Stimulated activated CD8-positive, alpha-beta memory T cell treated with anti-CD3 and anti-CD28 coated beads, Interleukin-7, amount 100 ng/mL, for 48 hours (primary cell): ENCODE results near the gene PTPRN2.

ENCODE experiments used
- DNase-seq, 2 donors: peaks; one replicate each; pipeline ENCODE4 v3.0.0-alpha.2; 2020; ENCODE audit warnings: low read depth in 1 of 2; ENCODE audit errors: extremely low read depth in 1 of 2

PTPRN2 gene

DNA sequence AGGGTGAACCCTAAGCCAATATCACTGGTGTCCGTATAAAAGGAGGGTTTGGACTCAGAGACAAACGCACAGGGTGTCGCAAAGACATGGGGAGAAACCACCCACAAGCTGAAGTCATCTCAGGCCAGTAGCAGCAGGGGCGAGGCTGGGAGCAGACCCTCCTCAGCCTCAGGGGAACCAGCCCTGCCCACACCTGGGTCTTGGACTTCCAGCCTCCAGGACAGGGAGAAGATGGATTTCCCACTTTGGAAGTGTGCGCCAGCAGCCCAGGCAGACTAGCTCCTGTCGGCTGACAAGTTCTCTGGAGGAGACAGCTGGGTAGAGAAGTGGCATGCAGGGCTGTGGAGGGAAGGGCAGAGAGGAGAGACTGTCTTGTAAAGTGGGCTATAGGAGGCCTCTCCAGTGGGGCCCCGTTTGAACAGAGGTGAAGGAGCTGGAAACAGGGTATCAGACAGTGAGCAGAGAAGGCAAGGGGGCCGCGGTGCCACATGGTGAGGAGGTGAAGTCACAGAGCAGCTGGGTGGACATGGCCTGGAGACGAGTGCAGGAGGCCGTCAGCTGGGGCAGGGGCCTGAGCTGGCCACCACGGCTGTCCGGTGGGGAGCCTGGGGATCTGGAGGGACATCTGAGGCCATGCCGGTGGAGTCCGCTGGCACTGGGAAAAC is 475.6 kb downstream of the PTPRN2 start:
- no peak for DNase-seq

DNA sequence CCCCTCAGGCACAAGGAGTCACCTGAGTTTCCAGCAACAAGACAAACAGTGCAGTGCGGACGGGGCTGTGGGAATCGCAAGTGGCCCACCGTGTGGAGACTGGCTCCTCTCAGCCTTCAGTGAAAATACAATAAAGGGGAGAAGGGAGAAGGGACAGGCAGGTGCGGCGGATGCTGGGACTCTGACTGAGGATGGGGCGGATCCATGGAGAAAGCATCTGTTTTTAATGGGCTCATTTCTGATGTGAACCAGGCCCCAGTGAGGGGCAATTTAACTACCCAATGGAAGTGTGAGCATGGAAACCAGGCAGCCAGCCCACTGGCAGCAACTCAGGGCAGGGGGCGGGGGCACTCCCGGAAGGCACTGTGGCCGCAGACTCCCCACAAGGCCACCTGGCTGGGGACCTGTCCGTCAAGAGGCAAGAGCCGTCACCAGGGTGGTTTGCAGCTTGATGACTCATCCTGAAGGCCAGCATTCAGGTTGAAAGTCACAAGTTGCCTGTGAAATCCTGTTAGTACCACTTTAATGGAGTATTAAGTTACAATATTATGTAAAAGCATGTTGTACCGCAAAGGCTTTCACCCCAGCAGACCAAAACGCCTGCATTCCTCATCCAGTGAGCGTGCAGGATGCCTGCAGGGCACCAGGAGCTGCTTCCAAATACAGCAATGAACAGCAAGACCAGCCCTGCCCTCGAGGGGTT is 476.4 kb downstream of the PTPRN2 start:
- no peak for DNase-seq

DNA sequence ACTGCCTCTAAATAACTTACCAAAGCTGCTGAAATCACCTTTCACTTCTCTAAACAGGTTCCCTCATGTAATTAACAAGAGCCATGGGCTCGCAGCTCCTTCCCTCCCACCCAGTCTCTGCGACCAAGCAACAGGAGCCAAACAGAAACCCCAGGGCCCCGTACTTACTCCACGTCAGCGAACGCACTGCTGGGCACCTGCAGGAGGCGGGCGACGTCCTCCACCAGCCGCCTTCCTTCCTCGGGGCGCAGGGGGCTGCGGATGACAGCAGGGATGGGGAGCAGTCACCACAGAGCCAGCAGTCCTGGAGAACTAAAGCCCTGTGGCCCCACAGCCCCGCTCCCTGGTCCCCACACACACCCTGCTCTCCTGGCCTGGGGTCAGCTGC is 477.0 kb downstream of the PTPRN2 start:
- no peak for DNase-seq

DNA sequence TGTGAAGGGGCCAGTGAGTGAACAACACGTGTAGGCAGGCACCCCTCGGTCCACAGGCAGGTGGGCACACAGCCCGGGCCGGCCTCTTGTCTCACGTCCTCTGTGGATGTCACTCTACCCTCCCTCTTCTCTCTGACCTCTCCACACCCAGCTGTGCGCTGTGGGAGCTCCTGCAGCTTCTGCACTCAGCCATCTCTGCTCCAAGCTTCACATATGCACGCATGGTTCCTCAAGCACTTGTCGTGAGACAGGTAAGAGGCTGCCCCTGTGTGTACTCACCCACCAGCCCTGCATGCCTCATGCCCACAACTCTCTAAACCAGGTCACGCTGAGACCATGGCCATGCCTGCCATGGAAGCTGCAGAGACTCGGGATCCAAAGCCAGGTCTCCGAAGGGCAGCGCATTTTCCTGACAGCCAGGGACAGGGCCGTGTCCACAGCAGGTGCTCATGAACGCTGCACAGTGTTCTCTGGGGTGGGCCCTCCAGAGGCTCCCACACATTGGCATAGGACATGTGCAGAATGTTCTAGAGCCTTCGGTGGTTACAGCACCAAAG is 477.5 kb downstream of the PTPRN2 start:
- no peak for DNase-seq

DNA sequence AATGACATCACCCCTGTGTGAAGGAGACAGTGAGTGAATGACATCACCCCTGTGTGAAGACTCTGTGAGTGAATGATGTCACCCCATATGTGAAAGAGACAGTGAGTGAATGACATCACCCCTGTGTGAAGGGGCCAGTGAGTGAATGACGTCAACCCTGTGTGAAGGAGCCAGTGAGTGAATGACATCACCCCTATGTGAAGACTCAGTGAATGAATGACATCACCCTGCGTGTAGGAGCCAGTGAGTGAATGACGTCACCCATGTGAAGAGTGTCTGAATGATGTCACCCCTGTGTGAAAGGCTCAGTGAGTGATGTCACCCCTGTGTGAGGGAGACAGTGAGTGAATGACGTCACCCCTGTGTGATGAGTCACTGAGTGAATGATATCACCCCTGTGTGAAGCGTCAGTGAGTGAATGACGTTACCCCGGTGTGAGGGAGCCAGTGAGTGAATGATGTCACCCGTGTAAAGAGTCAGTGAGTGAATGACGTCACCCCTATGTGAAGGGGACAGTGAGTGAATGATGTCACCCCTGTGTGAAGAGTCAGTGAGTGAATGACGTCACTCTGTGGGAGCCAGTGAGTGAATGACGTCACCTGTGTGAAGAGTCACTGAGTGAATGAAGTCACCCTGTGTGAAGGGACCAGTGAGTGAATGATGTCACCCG is 478.1 kb downstream of the PTPRN2 start:
- no peak for DNase-seq

DNA sequence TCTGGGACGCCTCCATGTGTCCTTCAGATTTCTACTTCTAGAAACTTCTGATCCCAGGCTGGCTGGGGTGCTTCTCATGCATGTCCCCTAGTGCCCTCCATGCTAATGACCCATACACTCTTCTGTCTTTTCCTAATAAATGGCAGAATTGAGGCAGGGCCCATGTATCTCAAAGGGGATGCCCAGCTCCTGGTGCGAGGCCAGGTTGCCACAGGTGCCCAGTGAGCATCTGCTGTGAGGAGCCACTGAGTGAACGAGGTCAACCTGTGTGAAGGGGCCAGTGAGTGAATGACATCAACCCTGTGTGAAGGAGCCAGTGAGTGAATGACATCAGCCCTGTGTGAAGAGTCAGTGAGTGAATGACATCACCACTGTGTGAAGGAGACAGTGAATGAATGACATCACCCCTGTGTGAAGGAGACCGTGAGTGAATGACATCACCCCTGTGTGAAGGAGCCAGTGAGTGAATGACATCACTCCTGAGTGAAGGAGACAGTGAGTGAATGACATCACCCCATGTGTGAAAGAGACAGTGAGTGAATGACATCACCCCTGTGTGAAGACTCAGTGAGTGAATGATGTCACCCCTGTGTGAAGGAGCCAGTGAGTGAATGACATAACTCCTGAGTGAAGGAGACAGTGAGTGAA is 478.9 kb downstream of the PTPRN2 start:
- no peak for DNase-seq

DNA sequence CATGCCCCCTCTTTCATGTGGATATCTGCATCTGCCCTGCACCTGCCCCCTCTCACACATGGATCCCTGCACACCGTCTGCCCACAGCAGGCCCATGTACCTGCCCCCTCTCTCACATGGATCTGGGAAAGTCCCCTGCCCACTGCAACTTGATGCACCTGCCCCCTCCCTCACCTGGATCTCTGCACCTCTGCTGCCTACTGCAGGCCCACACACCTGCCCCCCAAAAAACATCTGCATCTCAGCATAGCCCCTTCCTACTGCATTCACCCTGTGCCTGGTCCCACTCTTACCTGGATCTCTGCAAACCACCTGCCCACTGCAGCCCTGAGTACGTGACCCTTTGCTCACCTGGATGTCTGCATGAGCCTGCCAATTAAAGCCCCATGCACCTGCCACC is 479.8 kb downstream of the PTPRN2 start:
- DNase-seq: no peak

DNA sequence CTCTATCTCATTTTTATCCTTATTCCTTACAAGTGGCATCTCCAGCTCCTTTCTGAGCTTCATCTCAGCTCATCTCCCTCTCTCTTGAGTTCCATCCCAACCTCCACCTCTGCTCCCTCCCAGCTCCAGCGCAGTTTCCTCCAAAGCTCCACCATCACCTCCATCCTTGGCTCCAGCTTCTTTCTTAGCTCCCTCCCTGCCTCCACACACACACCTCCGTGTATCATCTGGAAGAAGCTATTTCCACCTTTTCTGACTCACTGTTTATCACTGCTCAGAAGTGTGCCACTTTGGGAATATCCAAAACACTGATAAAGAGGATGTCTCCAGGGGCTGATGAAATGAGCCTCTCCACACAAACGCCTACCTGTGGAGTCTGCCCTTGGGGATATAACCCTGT is 481.4 kb downstream of the PTPRN2 start:
- DNase-seq: no peak

DNA sequence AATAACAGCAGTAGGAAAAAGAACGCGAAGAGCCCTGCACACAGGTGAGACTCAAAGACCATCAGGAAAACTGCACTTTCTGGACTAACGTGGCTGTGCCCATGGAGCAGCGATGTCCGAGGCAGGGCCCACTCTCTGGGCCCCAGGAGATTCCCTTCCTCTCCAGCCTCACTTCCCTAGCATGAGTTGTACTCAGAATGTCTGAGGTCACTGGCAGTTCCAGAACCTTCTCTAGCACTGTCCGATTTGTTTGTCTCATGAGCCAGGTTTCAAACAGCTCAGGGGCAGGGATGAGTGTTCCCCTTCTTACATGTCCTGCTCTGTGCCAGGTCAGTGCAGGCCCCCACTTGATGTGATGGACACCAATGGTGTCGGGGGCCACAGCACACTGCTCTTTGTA is 484.2 kb downstream of the PTPRN2 start:
- DNase-seq: no peak

DNA sequence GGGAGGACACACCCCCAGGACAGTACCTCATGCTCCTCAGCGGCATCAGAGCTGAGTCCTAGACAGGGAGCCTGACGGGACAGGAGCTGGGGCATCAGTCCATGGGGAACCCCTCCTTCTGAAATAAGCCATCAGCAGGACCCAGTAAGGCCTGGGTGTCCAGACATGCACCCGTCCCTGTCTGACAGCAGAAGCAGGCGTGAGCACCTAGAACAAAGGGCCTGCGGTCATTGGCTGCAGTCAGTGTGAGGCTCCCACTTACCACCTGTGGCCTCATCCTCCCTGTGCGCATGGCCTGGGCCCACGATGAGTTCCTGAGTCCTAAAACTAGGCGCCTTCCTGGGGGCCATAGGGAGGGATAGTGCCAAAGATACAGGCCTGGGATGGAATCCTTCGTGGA is 484.7 kb downstream of the PTPRN2 start:
- no peak for DNase-seq

DNA sequence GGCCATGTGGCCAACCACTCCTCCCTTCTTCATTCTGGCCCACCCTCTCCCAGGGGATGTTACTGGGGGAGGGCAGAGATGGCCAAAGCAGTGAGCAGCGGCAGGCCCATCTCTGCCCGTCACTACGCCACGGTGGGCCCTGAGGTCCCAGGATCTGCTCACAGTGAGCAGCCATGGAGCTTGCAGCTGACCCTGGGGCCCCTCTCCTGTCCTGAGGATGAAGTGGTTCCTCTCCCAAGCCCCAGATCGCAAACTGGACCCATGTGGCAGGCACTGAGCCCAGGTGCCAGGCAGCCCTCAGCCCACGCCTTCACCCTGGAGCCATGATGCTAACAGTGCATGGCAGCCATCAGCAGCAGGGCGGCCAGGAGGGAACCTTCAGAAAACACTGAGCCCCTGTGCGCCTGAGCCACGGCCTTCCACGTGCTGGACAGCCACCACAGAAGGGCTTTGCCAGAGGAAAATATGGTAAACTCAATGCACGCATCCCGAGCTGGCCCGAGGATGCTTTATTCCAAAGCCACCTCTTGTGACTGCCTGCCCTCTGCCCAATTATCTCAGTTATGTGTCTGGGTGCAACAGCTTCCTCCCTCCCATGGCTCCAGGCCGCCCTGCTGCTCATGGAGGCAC is 485.7 kb downstream of the PTPRN2 start:
- no peak for DNase-seq

DNA sequence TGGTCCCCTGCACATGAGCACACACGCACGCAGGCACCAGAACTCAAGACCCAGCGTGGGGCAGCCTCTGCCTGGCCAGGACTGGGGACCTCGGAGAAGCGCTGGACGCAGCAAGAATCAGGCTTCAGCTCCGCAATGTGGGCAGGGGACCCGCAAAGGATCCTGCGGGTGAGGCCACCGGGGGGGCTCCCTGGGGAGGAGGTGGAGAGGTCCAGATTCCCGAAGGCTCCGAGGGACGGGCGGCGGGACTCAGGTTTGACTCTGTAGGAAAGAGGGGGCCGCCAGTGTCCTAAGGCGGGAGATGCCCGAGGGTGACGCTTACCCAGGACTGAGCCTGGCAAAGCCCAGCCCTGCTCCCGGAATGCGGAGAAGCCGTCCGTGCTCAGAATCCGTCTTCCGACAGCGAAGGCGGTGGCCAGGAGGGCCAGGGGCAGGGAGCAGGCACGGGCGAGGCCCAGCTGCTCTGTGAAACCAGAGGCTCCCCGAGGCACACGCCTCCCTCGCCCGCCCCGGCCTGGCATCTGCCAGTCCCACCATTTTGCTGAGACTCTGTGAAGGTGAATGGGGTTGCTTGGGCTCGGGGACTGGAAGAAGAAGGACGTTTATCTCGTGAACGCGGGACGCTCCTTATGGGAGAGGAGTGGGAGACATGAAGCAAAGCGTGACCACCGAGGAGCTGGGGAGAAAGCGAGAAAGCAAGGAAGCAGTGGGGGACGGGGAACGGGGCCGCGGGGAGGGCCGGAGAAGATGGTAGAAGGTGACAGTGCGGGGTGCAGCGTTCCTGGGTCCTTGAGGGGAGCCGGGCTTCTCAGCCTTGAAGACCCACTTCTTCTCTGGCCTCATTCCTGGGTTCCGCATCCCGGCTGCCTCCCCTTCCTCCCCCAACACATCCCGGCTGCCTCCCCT is 489.2 kb downstream of the PTPRN2 start:
- DNase-seq: no peak

DNA sequence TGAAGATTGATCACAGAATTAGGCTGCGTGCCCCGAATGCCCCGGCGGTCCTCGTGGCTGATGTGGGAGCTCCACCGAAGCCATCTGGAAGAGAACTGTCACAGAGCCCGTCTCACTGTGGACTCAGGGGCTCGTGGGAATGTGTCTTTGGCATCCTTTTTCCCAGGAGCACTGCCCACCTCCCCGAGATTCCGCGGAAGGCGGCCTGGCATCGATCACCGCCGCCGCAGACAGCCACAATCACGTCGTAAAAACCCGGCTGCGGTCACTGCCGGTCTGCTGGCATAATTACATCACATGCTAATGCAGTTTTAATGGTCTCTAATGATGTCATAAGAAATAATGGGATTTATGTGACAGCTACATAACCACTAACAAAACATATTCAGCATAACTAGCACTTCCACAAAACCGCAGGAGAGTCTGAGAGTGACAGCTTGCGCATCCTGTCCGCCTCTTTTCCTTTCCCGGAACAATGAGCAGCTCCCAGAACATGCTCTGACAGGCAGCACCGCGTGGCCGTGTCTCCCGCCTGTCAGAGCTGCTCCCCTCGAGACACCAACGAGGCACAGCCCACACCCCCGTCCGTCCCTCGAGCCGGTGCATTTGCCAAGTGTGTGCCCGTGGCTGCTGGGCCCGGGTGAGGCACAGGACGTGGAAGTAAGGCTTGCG is 490.0 kb downstream of the PTPRN2 start:
- no peak for DNase-seq

DNA sequence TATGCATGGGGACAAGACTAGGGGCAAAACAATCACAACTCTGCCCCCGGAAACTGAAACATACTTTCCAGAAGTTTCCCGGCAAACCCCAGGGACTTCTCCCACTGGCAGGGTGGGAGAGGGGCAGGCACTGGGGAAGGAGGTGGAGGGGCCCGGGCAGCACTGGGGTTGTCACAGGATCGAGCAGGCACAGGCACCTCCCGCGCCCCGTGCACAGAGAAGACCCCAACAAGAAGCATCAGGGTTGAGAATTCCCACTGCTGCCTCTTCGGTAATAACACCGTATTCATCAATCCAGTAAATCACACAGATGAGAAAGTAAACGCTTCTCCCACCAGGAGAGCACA is 490.5 kb downstream of the PTPRN2 start:
- DNase-seq: no peak

DNA sequence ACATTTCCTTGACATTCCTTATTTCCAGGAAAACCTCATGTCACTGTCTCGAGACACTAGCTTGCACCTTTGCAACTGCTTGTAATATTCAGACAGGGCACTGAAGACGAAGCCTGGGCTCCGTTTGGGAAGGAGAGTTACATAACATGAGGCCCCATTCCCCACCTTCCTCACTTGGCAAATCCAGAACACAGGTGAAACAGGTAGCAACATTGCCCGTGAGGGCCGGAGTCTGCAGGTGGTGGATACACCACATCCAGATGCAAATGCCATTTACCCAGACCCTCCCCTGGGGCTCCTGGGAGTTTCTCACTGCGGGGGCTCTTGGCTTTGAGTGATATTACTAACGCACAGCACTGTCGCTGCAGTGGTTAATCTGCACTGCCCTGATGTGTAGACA is 491.0 kb downstream of the PTPRN2 start:
- no peak for DNase-seq

DNA sequence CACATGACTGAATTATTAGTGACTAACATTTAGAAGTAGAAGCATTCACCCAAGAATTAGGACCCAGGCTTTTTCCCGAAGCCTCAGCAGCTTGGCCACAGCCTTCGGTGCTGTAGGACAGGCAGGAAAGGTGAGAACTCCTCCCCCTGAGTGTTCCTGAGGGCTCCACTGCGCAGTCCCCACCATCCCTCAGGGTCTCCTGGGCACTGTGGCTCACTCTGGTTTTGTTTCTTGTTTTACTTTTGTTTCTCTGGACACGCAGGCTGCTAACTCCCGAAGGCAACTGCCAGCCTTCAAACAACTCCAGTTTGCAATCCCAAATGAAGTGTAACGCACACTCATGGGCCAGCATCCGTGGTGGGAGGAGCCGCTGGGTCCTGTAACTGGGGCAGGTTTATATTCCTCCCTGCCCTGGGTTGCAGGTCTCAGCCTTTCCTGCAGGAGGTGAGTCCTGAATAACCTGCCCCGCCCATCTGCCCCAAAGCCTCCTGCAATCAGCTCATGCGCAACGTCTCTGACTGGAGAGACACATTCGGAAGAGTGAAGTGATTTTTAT is 492.9 kb downstream of the PTPRN2 start:
- no peak for DNase-seq

DNA sequence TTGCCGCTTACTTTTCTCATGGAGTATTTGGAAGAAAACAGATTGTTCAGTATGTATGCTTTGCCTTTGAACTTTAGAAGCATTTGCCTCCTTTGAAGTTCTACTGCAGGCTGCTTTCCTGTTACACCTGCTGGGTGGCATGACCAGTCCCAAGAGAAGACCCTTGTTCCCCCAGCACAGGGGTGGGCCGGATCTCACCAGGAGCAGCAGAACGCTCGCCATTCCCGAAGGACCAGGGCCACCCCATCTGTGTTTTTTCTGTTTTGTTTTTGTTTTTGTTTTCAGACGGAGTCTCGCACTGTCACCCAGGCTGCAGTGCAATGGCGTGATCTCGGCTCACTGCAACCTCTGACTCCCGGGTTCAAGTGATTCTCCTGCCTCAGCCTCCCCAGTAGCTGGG is 493.6 kb downstream of the PTPRN2 start:
- DNase-seq: no peak

DNA sequence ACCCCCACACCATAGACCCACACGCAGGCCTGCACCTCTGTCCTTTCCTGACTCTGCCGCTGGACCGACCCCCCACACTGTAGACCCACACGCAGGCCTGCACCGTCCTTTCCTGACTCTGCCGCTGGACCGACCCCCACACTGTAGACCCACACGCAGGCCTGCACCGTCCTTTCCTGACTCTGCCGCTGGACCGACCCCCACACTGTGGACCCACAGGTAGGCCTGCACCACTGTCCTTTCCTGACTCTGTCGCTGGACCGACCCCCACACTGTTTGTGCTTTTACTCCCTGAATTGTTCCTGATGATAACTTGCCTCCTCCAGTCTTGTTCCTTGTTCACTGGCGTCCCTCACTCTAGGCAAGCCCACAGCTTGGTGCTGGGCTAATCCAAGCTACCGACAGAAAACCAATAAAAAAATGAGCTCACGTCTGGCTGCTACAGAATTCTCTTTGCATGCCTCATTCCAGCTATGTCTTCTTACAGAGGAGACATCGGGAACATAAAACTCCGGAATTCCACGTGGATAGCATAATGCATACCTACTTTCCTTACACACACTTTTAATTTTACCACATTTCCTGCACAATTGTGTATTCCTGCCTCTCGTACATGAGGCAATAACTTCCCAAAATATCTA is 494.3 kb downstream of the PTPRN2 start:
- DNase-seq: no peak

DNA sequence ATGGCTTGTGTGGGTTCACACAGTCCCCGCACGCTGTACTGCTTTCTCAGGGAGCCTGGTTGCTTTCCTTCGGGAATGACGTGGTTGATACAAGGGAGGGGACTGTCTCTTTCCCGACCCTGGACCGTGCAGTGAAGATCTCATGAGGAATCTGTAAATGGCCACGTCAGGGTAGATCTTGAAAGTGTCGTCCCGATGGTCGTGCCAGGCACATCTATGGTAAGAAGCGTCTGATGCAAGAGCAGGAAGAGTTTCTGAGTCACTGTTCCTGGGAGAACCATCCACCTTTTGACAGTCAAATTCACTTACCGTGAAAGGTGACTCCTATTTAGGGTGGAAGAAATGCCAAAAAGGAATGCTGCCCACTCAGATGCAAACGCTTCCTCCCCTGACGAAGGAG is 500.4 kb downstream of the PTPRN2 start:
- DNase-seq: no peak
